ENCODE measurements around the gene KDELR1. TPM values are rescaled to one million over a fixed set of nuclear protein-coding genes. Genes with fewer than 3 reads are reported as not detected.

KDELR1 gene
- polyA plus RNA-seq, 1 experiment: 273 TPM

DNA sequence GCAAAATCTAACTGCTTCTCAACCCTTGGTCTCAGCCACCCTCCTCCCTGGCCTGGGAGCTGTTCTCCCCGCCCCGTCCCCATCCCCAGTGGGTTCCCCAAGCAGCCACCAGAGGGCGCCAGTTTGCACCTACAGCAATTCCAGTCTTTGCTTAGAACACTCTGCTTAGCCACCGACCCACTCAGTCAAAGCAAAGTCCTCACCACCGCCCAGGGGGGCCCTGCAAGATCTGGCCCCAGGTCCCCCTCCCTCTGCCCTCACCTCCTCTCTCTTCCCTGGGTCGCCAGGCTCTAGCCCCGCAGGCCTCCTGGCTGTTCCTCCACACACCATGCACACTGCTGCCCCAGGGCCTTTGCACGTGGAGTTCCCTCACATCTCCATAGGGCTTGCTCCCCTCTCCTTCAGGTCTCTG, 40.0 kb downstream of the KDELR1 start:
- no peak for DNase-seq (ENCODE audit: low read depth)
- ChIA-PET POLR2A (no interaction called here), CTCF (interaction anchor here (0.6 to 2.2 kb wide), 14 partner anchors 9 to 233 kb away, joined by 3 to 9 read pairs (median 4); partner anchors contain the start of genes EMP3, KDELR1, SYNGR4 and TMEM143)

DNA sequence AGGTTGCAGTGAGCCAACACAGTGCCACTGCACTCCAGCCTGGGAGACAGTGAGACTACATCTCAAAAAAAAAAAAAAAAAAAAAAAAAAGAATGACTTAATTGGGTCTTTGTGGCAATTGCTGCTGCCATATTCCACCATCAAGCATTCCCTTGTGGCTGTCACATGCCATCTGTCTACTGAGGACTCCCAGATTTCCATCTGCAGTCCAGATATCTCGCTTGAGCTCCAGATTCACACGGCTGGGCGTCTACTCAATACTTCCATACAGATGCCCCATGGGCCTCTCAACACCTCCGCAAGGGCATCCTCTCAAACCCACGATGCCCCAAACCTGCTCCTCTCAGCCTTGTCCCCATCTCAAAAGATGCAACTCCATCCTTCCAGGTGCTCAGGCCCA, 40.5 kb downstream of the KDELR1 start:
- Histone ChIP-seq H3K4me3 (ENCODE audit: low read depth, low read length) (no peak overlapping the region), H3K36me3 (ENCODE audit: control insufficient read depth, insufficient read depth, low read length) (no peaks in the 10 kb centered on the region), H3K27me3 (ENCODE audit: control insufficient read depth, insufficient read depth, low read length) (no peaks in the 10 kb centered on the region)
- TF ChIP-seq, protein P1, sequence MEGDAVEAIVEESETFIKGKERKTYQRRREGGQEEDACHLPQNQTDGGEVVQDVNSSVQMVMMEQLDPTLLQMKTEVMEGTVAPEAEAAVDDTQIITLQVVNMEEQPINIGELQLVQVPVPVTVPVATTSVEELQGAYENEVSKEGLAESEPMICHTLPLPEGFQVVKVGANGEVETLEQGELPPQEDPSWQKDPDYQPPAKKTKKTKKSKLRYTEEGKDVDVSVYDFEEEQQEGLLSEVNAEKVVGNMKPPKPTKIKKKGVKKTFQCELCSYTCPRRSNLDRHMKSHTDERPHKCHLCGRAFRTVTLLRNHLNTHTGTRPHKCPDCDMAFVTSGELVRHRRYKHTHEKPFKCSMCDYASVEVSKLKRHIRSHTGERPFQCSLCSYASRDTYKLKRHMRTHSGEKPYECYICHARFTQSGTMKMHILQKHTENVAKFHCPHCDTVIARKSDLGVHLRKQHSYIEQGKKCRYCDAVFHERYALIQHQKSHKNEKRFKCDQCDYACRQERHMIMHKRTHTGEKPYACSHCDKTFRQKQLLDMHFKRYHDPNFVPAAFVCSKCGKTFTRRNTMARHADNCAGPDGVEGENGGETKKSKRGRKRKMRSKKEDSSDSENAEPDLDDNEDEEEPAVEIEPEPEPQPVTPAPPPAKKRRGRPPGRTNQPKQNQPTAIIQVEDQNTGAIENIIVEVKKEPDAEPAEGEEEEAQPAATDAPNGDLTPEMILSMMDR (IDR thresholded peaks at IDR 0.05; ENCODE audit: insufficient read depth, low read depth, low read length): no peak
- POLR2A ChIA-PET: no interaction called here
- CTCF ChIA-PET: interaction anchor here (0.6 to 2.2 kb wide), 14 partner anchors 10 to 233 kb away, joined by 3 to 9 read pairs (median 4); partner anchors contain the start of genes EMP3, KDELR1, SYNGR4 and TMEM143
- DNase-seq (ENCODE audit: low read depth): no peak

More for the DNA sequence above, 40.0 kb downstream of the KDELR1 start:
- no peaks in the 10 kb centered on the region for H3K27me3 ChIP-seq (ENCODE audit: control insufficient read depth, insufficient read depth, low read length)
- no peak overlapping the region for H3K4me3 ChIP-seq (ENCODE audit: low read depth, low read length)
- TF ChIP-seq, protein P1 (IDR thresholded peaks at IDR 0.05; ENCODE audit: insufficient read depth, low read depth, low read length): peak; percentile 87
- H3K36me3 ChIP-seq (ENCODE audit: control insufficient read depth, insufficient read depth, low read length): no peaks in the 10 kb centered on the region

DNA sequence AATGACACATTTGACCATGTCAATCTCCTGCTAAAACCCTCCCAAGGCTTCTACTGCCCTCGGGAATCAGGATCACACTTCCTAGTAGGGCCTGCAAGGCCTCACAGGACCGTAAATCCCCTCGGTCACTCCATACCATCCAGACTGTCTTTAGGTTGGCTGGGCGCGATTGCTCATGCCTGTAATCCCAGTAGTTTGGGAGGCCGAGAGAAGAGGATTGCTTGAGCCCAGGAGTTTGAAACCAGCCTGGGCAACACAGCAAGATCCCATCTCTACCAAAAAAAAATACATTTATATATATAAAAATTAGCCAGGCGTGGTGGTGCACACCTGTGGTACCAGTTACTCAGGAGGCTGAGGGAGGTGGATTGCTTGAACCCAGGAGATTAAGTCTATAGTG, 42.6 kb downstream of the KDELR1 start:
- Histone ChIP-seq H3K4me3 (ENCODE audit: low read depth, low read length) (no peak overlapping the region), H3K36me3 (ENCODE audit: control insufficient read depth, insufficient read depth, low read length) (no peaks in the 10 kb centered on the region), H3K27me3 (ENCODE audit: control insufficient read depth, insufficient read depth, low read length) (no peaks in the 10 kb centered on the region)
- CTCF ChIA-PET: interaction anchor here (0.7 to 1.7 kb wide), 2 partner anchors 17 to 57 kb away, joined by 3 to 5 read pairs; no protein-coding TSS in a partner anchor
- POLR2A ChIA-PET: no interaction called here
- DNase-seq (ENCODE audit: low read depth): no peak
- TF ChIP-seq, protein P1 (IDR thresholded peaks at IDR 0.05; ENCODE audit: insufficient read depth, low read depth, low read length): no peak

DNA sequence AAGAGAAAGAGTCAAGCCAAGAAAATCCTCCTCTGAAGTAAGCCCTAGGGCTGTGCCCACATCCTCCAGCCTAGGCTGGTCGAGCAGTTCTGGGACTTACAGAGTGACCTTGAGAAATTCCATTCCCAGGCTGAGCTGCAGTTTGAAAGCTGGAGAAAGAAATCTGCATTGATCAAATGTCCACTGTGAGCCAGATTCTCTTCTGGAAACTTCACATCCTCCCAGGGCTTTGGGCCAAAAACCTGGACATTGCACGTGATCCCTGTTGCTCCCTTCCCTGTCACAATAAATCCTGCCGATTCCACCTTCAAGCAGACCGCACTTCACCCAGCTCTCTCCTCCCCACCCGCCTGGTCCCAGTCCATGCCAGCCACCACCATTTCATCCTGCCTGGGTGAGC, 43.3 kb downstream of the KDELR1 start:
- CTCF ChIA-PET: interaction anchor here (0.6 to 4.0 kb wide), 2 partner anchors 15 to 17 kb away, joined by 3 to 20 read pairs; no protein-coding TSS in a partner anchor
- Histone ChIP-seq H3K36me3 (ENCODE audit: control insufficient read depth, insufficient read depth, low read length) (no peaks in the 10 kb centered on the region), H3K27me3 (ENCODE audit: control insufficient read depth, insufficient read depth, low read length) (no peaks in the 10 kb centered on the region), H3K4me3 (ENCODE audit: low read depth, low read length) (no peak overlapping the region)
- no peak for DNase-seq (ENCODE audit: low read depth)
- TF ChIP-seq, protein P1 (IDR thresholded peaks at IDR 0.05; ENCODE audit: insufficient read depth, low read depth, low read length): no peak
- POLR2A ChIA-PET: no interaction called here

DNA sequence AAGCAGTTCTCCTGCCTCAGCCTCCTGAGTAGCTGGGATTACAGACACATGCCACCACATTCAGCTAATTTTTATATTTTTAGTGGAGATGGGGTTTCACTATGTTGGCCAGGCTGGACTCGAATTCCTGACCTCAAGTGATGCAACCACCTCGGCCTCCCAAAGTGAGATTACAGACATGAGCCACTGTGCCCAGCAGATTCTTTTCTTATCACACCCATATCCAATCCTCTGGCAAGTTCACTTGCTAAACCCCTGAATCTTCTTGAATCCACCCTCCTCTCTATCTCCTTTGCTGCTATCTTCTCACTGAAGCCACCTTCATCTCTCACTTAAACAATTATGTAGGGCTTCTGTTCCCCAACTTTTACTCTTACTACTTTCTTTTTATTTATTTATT, 45.2 kb downstream of the KDELR1 start:
- POLR2A ChIA-PET: no interaction called here
- CTCF ChIA-PET: interaction anchor here (1.3 to 4.0 kb wide), 2 partner anchors 13 to 45 kb away, joined by 3 to 20 read pairs; partner anchors contain the start of gene KDELR1
- Histone ChIP-seq H3K36me3 (ENCODE audit: control insufficient read depth, insufficient read depth, low read length) (no peaks in the 10 kb centered on the region), H3K4me3 (ENCODE audit: low read depth, low read length) (no peak overlapping the region), H3K27me3 (ENCODE audit: control insufficient read depth, insufficient read depth, low read length) (no peaks in the 10 kb centered on the region)
- TF ChIP-seq, protein P1 (IDR thresholded peaks at IDR 0.05; ENCODE audit: insufficient read depth, low read depth, low read length): no peak
- no peak for DNase-seq (ENCODE audit: low read depth)
